ENCODE data around the gene HSPB7.
"Not testable (repeated sequence)": the region's sequence is repeated elsewhere in the genome, so short reads cannot be mapped to it uniquely, and the experiment has no call there.

Gene HSPB7

GRCh38 chr1:16006552-16007485 is 11.0 kb downstream of the HSPB7 start:
- no peak for DNase-seq

- DNase-seq, result no peak
These were observed 11.8 kb downstream of the HSPB7 start for GRCh38 chr1:16006010-16006409.

GRCh38 chr1:16005597-16005996 is 12.2 kb downstream of the HSPB7 start:
- DNase-seq, result no peak

GRCh38 chr1:16001274-16001673 is 16.6 kb downstream of the HSPB7 start:
- DNase-seq, result not testable (repeated sequence)

- no peak for DNase-seq
These were observed 18.9 kb downstream of the HSPB7 start for GRCh38 chr1:15998929-15999328.

GRCh38 chr1:15997637-15998280 is 20.1 kb downstream of the HSPB7 start:
- DNase-seq, result no peak

- no peak for DNase-seq
These were observed 20.7 kb downstream of the HSPB7 start for GRCh38 chr1:15997076-15997585.

- peak; percentile 61 for DNase-seq
These were observed 23.1 kb downstream of the HSPB7 start for GRCh38 chr1:15994590-15995351.

GRCh38 chr1:15994081-15994480 is 23.8 kb downstream of the HSPB7 start:
- no peak for DNase-seq

- DNase-seq, result no peak
These were observed 24.2 kb downstream of the HSPB7 start for GRCh38 chr1:15993666-15994065.

GRCh38 chr1:15992582-15993500 is 25.0 kb downstream of the HSPB7 start:
- DNase-seq, result no peak

GRCh38 chr1:15992187-15992553 is 25.7 kb downstream of the HSPB7 start:
- DNase-seq, result no peak

GRCh38 chr1:15991427-15992186 is 26.2 kb downstream of the HSPB7 start:
- no peak for DNase-seq

- DNase-seq, result no peak
These were observed 28.1 kb downstream of the HSPB7 start for GRCh38 chr1:15989776-15990175.

GRCh38 chr1:15988856-15989736 is 28.7 kb downstream of the HSPB7 start:
- DNase-seq, result no peak

GRCh38 chr1:15985611-15986297 is 32.1 kb downstream of the HSPB7 start:
- DNase-seq, result no peak

- no peak for DNase-seq
These were observed 34.6 kb downstream of the HSPB7 start for GRCh38 chr1:15983275-15983674.

GRCh38 chr1:15981679-15982078 is 36.2 kb downstream of the HSPB7 start:
- DNase-seq, result no peak

- DNase-seq, result not testable (repeated sequence)
These were observed 39.9 kb downstream of the HSPB7 start for GRCh38 chr1:15977947-15978346.
